HepG2 (cell line): ENCODE measurements around the gene TEKT2. TPM values are rescaled to one million over a fixed set of nuclear protein-coding genes. Genes with fewer than 3 reads are reported as not detected.

Experiments
- FOXC1 ChIP-seq: sonication (generic); formaldehyde crosslinking; IDR thresholded peaks from 2 replicates; pipeline ENCODE4 v1.8.0; 2022; ENCODE audit warnings: mild to moderate bottlenecking, missing genetic modification reagents, borderline replicate concordance
- MLX ChIP-seq: IDR thresholded peaks from 2 replicates; pipeline ENCODE4 v1.6.1; 2016
- PATZ1 ChIP-seq: sonication (generic); formaldehyde crosslinking; IDR thresholded peaks from 2 replicates; pipeline ENCODE4 v1.4.0; 2020; ENCODE audit warnings: missing genetic modification reagents
- PITX1 ChIP-seq: sonication (generic); formaldehyde crosslinking; IDR thresholded peaks from 2 replicates; pipeline ENCODE4 v1.5.1; 2020; ENCODE audit warnings: mild to moderate bottlenecking, missing genetic modification reagents
- SAFB2 ChIP-seq: sonication (generic); formaldehyde crosslinking; IDR thresholded peaks from 2 replicates; pipeline ENCODE4 v1.5.1; 2020; ENCODE audit warnings: missing genetic modification reagents, low read depth, mild to moderate bottlenecking, borderline replicate concordance
- SETDB1 ChIP-seq: sonication (generic); formaldehyde crosslinking; IDR thresholded peaks from 2 replicates; pipeline ENCODE4 v1.5.1; 2020; ENCODE audit warnings: missing genetic modification reagents, mild to moderate bottlenecking, borderline replicate concordance
- TARDBP ChIP-seq: sonication (generic); formaldehyde crosslinking; IDR thresholded peaks from 2 replicates; pipeline ENCODE4 v1.8.0; 2022; ENCODE audit warnings: mild to moderate bottlenecking, missing genetic modification reagents
- TBX2 ChIP-seq: sonication (generic); formaldehyde crosslinking; IDR thresholded peaks from 2 replicates; pipeline ENCODE4 v1.5.0; 2020; ENCODE audit warnings: missing genetic modification reagents, mild to moderate bottlenecking, borderline replicate concordance
- ZBTB7B ChIP-seq: sonication (generic); formaldehyde crosslinking; IDR thresholded peaks from 2 replicates; pipeline ENCODE4 v1.4.0; 2020; ENCODE audit warnings: missing genetic modification reagents
- ZFX ChIP-seq: sonication (generic); formaldehyde crosslinking; IDR thresholded peaks from 2 replicates; pipeline ENCODE4 v1.4.0; 2020; ENCODE audit warnings: mild to moderate bottlenecking, low read depth, missing genetic modification reagents, moderate library complexity
- polyA plus RNA-seq, 8 experiments: library from polyadenylated mRNA; depleted of rRNA in 3 of 8; stranded (reverse) in 7 of 8; unstranded in 1 of 8; fragments of >200 nt; fragmentation: Illumina TruSeq in 4 of 8; extraction: Trizol in 4 of 8; gene quantifications; 2 replicates each; pipeline versions ENCODE4 v1.2.1 to v1.2.3, GENCODE V29; 2011 to 2016; ENCODE audit warnings: low read depth in 4 of 8, missing spikeins in 1 of 8, mixed read lengths in 1 of 8; ENCODE audit not compliant: insufficient read depth in 1 of 8
- total RNA-seq, 5 experiments: library from RNA; depleted of rRNA; stranded (reverse); fragments of >200 nt; fragmentation: Illumina TruSeq; extraction: Trizol; gene quantifications; 2 replicates each; pipeline ENCODE4 v1.2.3, GENCODE V29; 2016; ENCODE audit warnings: low read depth in 1 of 5
- TF ChIP-seq, protein P1 (sequence below): sonication (generic); formaldehyde crosslinking; IDR thresholded peaks from 2 replicates; pipeline ENCODE4 v1.9.0; 2022; ENCODE audit warnings: low read depth, missing genetic modification reagents
- TF ChIP-seq, protein P2 (sequence below): sonication (generic); formaldehyde crosslinking; conservative IDR thresholded peaks from 2 replicates; pipeline ENCODE4 v1.4.0; 2020; ENCODE audit warnings: mild to moderate bottlenecking, missing genetic modification reagents, moderate library complexity
- TF ChIP-seq, protein P3 (sequence below): sonication (generic); formaldehyde crosslinking; IDR thresholded peaks from 2 replicates; pipeline ENCODE4 v1.5.0; 2020; ENCODE audit warnings: mild to moderate bottlenecking, missing genetic modification reagents, borderline replicate concordance

TEKT2 gene
- total and polyA plus RNA-seq, 2 of the 13 experiments (the other 11 are each of a cell fraction or from before 2014, with no cell fraction given): 0.31 to 0.38 TPM

- TF ChIP-seq, protein P1, sequence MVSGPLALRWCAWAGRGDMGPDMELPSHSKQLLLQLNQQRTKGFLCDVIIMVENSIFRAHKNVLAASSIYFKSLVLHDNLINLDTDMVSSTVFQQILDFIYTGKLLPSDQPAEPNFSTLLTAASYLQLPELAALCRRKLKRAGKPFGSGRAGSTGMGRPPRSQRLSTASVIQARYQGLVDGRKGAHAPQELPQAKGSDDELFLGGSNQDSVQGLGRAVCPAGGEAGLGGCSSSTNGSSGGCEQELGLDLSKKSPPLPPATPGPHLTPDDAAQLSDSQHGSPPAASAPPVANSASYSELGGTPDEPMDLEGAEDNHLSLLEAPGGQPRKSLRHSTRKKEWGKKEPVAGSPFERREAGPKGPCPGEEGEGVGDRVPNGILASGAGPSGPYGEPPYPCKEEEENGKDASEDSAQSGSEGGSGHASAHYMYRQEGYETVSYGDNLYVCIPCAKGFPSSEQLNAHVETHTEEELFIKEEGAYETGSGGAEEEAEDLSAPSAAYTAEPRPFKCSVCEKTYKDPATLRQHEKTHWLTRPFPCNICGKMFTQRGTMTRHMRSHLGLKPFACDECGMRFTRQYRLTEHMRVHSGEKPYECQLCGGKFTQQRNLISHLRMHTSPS (CRISPR knock-in tag): 0 out of 2 replicates have a peak, but pooled peaks have one; percentile 54
- TF ChIP-seq PATZ1 (CRISPR knock-in tag) (peak; percentile 31; the same call in 1 of the 2 replicates), PITX1 (CRISPR knock-in tag) (0 out of 2 replicates have a peak, but pooled peaks have one; percentile 31), TARDBP (CRISPR knock-in tag) (peak; percentile 24; the same call in 1 of the 2 replicates), SETDB1 (CRISPR knock-in tag) (no peak), MLX (CRISPR knock-in tag) (no peak), ZFX (CRISPR knock-in tag) (0 out of 2 replicates have a peak, but pooled peaks have one; percentile 40), FOXC1 (CRISPR knock-in tag) (no peak), SAFB2 (no peak), TBX2 (CRISPR knock-in tag) (no peak), ZBTB7B (CRISPR knock-in tag) (0 out of 2 replicates have a peak, but pooled peaks have one; percentile 35)
- TF ChIP-seq, protein P2, sequence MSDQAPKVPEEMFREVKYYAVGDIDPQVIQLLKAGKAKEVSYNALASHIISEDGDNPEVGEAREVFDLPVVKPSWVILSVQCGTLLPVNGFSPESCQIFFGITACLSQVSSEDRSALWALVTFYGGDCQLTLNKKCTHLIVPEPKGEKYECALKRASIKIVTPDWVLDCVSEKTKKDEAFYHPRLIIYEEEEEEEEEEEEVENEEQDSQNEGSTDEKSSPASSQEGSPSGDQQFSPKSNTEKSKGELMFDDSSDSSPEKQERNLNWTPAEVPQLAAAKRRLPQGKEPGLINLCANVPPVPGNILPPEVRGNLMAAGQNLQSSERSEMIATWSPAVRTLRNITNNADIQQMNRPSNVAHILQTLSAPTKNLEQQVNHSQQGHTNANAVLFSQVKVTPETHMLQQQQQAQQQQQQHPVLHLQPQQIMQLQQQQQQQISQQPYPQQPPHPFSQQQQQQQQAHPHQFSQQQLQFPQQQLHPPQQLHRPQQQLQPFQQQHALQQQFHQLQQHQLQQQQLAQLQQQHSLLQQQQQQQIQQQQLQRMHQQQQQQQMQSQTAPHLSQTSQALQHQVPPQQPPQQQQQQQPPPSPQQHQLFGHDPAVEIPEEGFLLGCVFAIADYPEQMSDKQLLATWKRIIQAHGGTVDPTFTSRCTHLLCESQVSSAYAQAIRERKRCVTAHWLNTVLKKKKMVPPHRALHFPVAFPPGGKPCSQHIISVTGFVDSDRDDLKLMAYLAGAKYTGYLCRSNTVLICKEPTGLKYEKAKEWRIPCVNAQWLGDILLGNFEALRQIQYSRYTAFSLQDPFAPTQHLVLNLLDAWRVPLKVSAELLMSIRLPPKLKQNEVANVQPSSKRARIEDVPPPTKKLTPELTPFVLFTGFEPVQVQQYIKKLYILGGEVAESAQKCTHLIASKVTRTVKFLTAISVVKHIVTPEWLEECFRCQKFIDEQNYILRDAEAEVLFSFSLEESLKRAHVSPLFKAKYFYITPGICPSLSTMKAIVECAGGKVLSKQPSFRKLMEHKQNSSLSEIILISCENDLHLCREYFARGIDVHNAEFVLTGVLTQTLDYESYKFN (CRISPR knock-in tag): peak; percentile 53; the same call in 1 of the 2 replicates
- TF ChIP-seq, protein P3, sequence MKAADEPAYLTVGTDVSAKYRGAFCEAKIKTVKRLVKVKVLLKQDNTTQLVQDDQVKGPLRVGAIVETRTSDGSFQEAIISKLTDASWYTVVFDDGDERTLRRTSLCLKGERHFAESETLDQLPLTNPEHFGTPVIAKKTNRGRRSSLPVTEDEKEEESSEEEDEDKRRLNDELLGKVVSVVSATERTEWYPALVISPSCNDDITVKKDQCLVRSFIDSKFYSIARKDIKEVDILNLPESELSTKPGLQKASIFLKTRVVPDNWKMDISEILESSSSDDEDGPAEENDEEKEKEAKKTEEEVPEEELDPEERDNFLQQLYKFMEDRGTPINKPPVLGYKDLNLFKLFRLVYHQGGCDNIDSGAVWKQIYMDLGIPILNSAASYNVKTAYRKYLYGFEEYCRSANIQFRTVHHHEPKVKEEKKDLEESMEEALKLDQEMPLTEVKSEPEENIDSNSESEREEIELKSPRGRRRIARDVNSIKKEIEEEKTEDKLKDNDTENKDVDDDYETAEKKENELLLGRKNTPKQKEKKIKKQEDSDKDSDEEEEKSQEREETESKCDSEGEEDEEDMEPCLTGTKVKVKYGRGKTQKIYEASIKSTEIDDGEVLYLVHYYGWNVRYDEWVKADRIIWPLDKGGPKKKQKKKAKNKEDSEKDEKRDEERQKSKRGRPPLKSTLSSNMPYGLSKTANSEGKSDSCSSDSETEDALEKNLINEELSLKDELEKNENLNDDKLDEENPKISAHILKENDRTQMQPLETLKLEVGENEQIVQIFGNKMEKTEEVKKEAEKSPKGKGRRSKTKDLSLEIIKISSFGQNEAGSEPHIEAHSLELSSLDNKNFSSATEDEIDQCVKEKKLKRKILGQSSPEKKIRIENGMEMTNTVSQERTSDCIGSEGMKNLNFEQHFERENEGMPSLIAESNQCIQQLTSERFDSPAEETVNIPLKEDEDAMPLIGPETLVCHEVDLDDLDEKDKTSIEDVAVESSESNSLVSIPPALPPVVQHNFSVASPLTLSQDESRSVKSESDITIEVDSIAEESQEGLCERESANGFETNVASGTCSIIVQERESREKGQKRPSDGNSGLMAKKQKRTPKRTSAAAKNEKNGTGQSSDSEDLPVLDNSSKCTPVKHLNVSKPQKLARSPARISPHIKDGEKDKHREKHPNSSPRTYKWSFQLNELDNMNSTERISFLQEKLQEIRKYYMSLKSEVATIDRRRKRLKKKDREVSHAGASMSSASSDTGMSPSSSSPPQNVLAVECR (CRISPR knock-in tag): 0 out of 2 replicates have a peak, but pooled peaks have one; percentile 18
Measured at GRCh38 chr1:36106269-36106668, 22.4 kb downstream of the TEKT2 start (continued).
